GM19468 (cell line): ENCODE measurements around the gene TRAM2.

Experiments used
- ATAC-seq: cut with Tn5 transposase; IDR thresholded peaks from one replicate; pipeline ENCODE4 v1.9.1; 2021; ENCODE audit warnings: mild to moderate bottlenecking, moderate library complexity, moderate number of reproducible peaks; ENCODE audit not compliant: unreplicated experiment; ENCODE audit errors: extremely low read depth

The TRAM2 gene

GRCh38 chr6:52595000-52595795, 18.3 kb upstream of the TRAM2 start:
- ATAC-seq, result peak; percentile 84

- ATAC-seq, result no peak
Measured at GRCh38 chr6:52594221-52594620, 17.4 kb upstream of the TRAM2 start.

GRCh38 chr6:52591832-52592231, 15.0 kb upstream of the TRAM2 start:
- ATAC-seq, result no peak

GRCh38 chr6:52590152-52590891, 13.5 kb upstream of the TRAM2 start:
- no peak for ATAC-seq

- no peak for ATAC-seq
Measured at GRCh38 chr6:52588710-52589091, 11.8 kb upstream of the TRAM2 start.

- no peak for ATAC-seq
Measured at GRCh38 chr6:52588087-52588709, 11.3 kb upstream of the TRAM2 start.

- no peak for ATAC-seq
Measured at GRCh38 chr6:52587001-52587400, 10.1 kb upstream of the TRAM2 start.

GRCh38 chr6:52584203-52584602, 7.3 kb upstream of the TRAM2 start:
- ATAC-seq, result no peak

- ATAC-seq, result no peak
Measured at GRCh38 chr6:52582996-52583395, 6.1 kb upstream of the TRAM2 start.

- ATAC-seq, result no peak
Measured at GRCh38 chr6:52582446-52582845, 5.6 kb upstream of the TRAM2 start.

GRCh38 chr6:52580905-52581304, 4.0 kb upstream of the TRAM2 start:
- ATAC-seq, result no peak

- no peak for ATAC-seq
Measured at GRCh38 chr6:52579006-52579660, 2.3 kb upstream of the TRAM2 start.

- ATAC-seq, result no peak
Measured at GRCh38 chr6:52577778-52578463, 1.1 kb upstream of the TRAM2 start.

- ATAC-seq, result peak; percentile 22
Measured at GRCh38 chr6:52576392-52577021, 353 bp downstream of the TRAM2 start.

GRCh38 chr6:52576054-52576391, 837 bp downstream of the TRAM2 start:
- no peak for ATAC-seq

- no peak for ATAC-seq
Measured at GRCh38 chr6:52575502-52575892, 1.4 kb downstream of the TRAM2 start.

GRCh38 chr6:52574709-52575501, 2.0 kb downstream of the TRAM2 start:
- ATAC-seq, result peak; percentile 43

- no peak for ATAC-seq
Measured at GRCh38 chr6:52573295-52573694, 3.6 kb downstream of the TRAM2 start.

- ATAC-seq, result no peak
Measured at GRCh38 chr6:52572536-52572935, 4.3 kb downstream of the TRAM2 start.
